Measurements from ENCODE around the gene ERGIC1. TPM values are rescaled to one million over a fixed set of nuclear protein-coding genes. Genes with fewer than 3 reads are reported as not detected.
A peak's percentile ranks its signal among the peaks of the same experiment; 100 is the strongest.

Gene ERGIC1
- total and polyA plus RNA-seq, 2 of the 8 experiments (the other 6 are each of a cell fraction or from before 2014, with no cell fraction given), result 95.3 to 106 TPM

GRCh38 chr5:172832383-172833315, 1.4 kb upstream of the ERGIC1 start:
- H3K23ac ChIP-seq (ENCODE audit: insufficient read length), result no peak overlapping the region
- H4K20me1 ChIP-seq (replicated peaks in 1 of 2; ENCODE audit: control insufficient read depth in 1 of 2, insufficient read depth in 2 of 2, low read length in 2 of 2), result peaks cover 0 to 18% of the 10 kb centered on the region in 2 experiments
- no peak overlapping the region for H2BK120ac ChIP-seq (replicated peaks; ENCODE audit: low read depth, low read length)
- H3K27me3 ChIP-seq (replicated peaks in 1 of 4; ENCODE audit: control insufficient read depth in 3 of 4, extremely low read depth in 1 of 4, insufficient read depth in 3 of 4, low read length in 3 of 4), result no peaks in the 10 kb centered on the region
- H3K27ac ChIP-seq (ENCODE audit: low read depth, low read length), result peak overlapping the region; percentile 73; the same call in 1 of the 2 replicates
- H2BK12ac ChIP-seq (ENCODE audit: low read depth, low read length), result peak overlapping the region; percentile 95; the same call in 1 of the 2 replicates
- peaks cover 17% of the 10 kb centered on the region for H3K79me1 ChIP-seq (ENCODE audit: low read depth, low read length)
- peaks cover 13 to 29% of the 10 kb centered on the region in 2 experiments for H3K79me2 ChIP-seq (ENCODE audit: control insufficient read depth in 1 of 2, insufficient read depth in 2 of 2, low read length in 2 of 2)
- no peaks in the 10 kb centered on the region for H3K9me3 ChIP-seq (ENCODE audit: insufficient read depth in 2 of 2, low read depth in 1 of 2, low read length in 1 of 2)
- peak overlapping the region in 1 of 4 experiments; percentile 75; a peak in 3 of 8 replicates for H3K4me3 ChIP-seq (ENCODE audit: extremely low read depth in 1 of 4, insufficient read depth in 2 of 4, low read depth in 3 of 4, low read length in 4 of 4)
- no peak overlapping the region for H3K56ac ChIP-seq (replicated peaks; ENCODE audit: insufficient read length, low read depth, low read length)
- peak overlapping the region; percentile 10 for H3K4ac ChIP-seq (replicated peaks; ENCODE audit: insufficient read length, low read depth, low read length)
- H4K8ac ChIP-seq (ENCODE audit: extremely low read depth, insufficient read depth, low read length), result no peak overlapping the region
- H4K5ac ChIP-seq (ENCODE audit: insufficient read length, low read depth, low read length), result no peak overlapping the region
- H2BK20ac ChIP-seq (ENCODE audit: low read length), result no peak overlapping the region
- H3K4me1 ChIP-seq (replicated peaks in 1 of 4; ENCODE audit: control insufficient read depth in 3 of 4, insufficient read depth in 4 of 4, low read length in 3 of 4), result peaks cover 6 to 16% (median 9%) of the 10 kb centered on the region in 4 experiments
- POLR2A ChIA-PET (ENCODE audit: partially characterized antibody), result interaction anchor here (0.7 to 4.9 kb wide), 3 partner anchors 32 to 62 kb away, joined by 3 to 42 read pairs (median 3); partner anchors contain the start of gene DUSP1
- H2BK5ac ChIP-seq (ENCODE audit: low read depth, low read length), result no peak overlapping the region
- no peak overlapping the region for H4K91ac ChIP-seq (replicated peaks; ENCODE audit: insufficient read length, low read length)
- H3K18ac ChIP-seq (ENCODE audit: extremely low read depth, low read length), result no peak overlapping the region; the same call in 1 of the 2 replicates
- peaks cover 0 to 6% (median under 1%) of the 10 kb centered on the region in 4 experiments; a peak in 2 of 8 replicates for H3K36me3 ChIP-seq (ENCODE audit: control insufficient read depth in 2 of 4, insufficient read depth in 4 of 4, low read length in 3 of 4)
- H3K14ac ChIP-seq (ENCODE audit: insufficient read length), result no peak overlapping the region
- no peak overlapping the region; a peak in 1 of 7 replicates for H3K9ac ChIP-seq (replicated peaks in 1 of 4; ENCODE audit: extremely low read depth in 1 of 4, low read depth in 3 of 4, low read length in 3 of 4)
- no peak for DNase-seq (ENCODE audit: low read depth in 1 of 2, low spot score in 2 of 2)
- peak overlapping the region; percentile 91 for H2AK5ac ChIP-seq (ENCODE audit: low read depth, low read length)
- H3K4me2 ChIP-seq (ENCODE audit: insufficient read depth in 1 of 2, low read depth in 2 of 2, low read length in 2 of 2), result peak overlapping the region; percentile 72 to 73; a peak in 2 of 4 replicates
- 86% methylated on average over 14 of the region's 14 CpGs; no CpG with 5 or more reads in 1 of the 2 experiments for WGBS, 2 experiments (ENCODE audit: extremely low coverage in 1 of 2, insufficient coverage in 1 of 2, insufficient read length in 1 of 2, insufficient replicate concordance in 2 of 2, low coverage in 1 of 2, low lambda C conversion rate in 2 of 2, missing lambda C conversion rate in 1 of 2)
- FAIRE-seq, result no peak
- peaks cover 2% of the 10 kb centered on the region; the same call in 1 of the 2 replicates for H3K23me2 ChIP-seq (ENCODE audit: low read depth, low read length)
- CTCF ChIA-PET (ENCODE audit: partially characterized antibody), result interaction anchor here (0.6 to 1.2 kb wide), 3 partner anchors 25 to 133 kb away, joined by 3 read pairs; no protein-coding TSS in a partner anchor
- H2BK15ac ChIP-seq (ENCODE audit: low read length), result peak overlapping the region; percentile 62; the same call in 1 of the 2 replicates
- H2AFZ ChIP-seq (ENCODE audit: low read length), result no peak overlapping the region
- TF ChIP-seq MAX (IDR thresholded peaks at IDR 0.05) (no peak), ATF2 (IDR thresholded peaks at IDR 0.05; ENCODE audit: low read length) (no peak), RFX5 (IDR thresholded peaks at IDR 0.05; ENCODE audit: borderline replicate concordance, low read depth, low read length) (no peak), JUN (IDR thresholded peaks at IDR 0.05; ENCODE audit: low read depth, low read length) (no peak), CTBP2 (IDR thresholded peaks at IDR 0.05; ENCODE audit: borderline replicate concordance, insufficient read depth, insufficient read length, low read length) (no peak), EP300 (IDR thresholded peaks at IDR 0.05; ENCODE audit: borderline replicate concordance in 1 of 2, low read depth in 2 of 2, low read length in 2 of 2) (no peak), CHD2 (IDR thresholded peaks at IDR 0.05; ENCODE audit: low read length) (no peak), NRF1 (IDR thresholded peaks at IDR 0.05; ENCODE audit: low read depth, low read length) (no peak)
